Stomach (tissue), 9 donors: ENCODE measurements around the gene LCP1. TPM values are rescaled to one million over a fixed set of nuclear protein-coding genes. Genes with fewer than 3 reads are reported as not detected.

Source experiments
- DNase-seq, 2 donors: peaks; one replicate each; pipeline versions ENCODE4 v3.0.0 to v3.0.0-alpha.2; 2013 to 2019
- H3K27ac ChIP-seq, 5 donors: fragments of 200-600 bp in 4 of 5; sonication (generic) in 4 of 5; one replicate each; pipeline ENCODE4 v1.5.1; 2013 to 2019; ENCODE audit warnings: mild to moderate bottlenecking in 1 of 5, moderate library complexity in 1 of 5
- H3K27me3 ChIP-seq, 3 donors: fragments of 200-600 bp; sonication (generic); one replicate each; pipeline ENCODE4 v1.5.1; 2017 to 2019; ENCODE audit warnings: mixed run types in 1 of 3
- H3K36me3 ChIP-seq, 4 donors: fragments of 200-600 bp; sonication (generic); 1 replicate in 3 of 4; 2 replicates in 1 of 4; pipeline ENCODE4 v1.5.1; 2016 to 2019
- H3K4me1 ChIP-seq, 4 donors: fragments of 200-600 bp; sonication (generic); one replicate each; pipeline ENCODE4 v1.5.1; 2016 to 2019
- H3K4me3 ChIP-seq, 4 donors: fragments of 200-600 bp; sonication (generic) in 3 of 4; one replicate each; pipeline ENCODE4 v1.5.1; 2016 to 2019; ENCODE audit warnings: mild to moderate bottlenecking in 1 of 4
- H3K9me3 ChIP-seq, 4 donors: fragments of 200-600 bp; sonication (generic); one replicate each; pipeline ENCODE4 v1.5.1; 2016 to 2019
- EP300 ChIP-seq: sonication (generic); formaldehyde crosslinking; IDR thresholded peaks from one replicate; pipeline ENCODE4 v1.6.1; 2017; ENCODE audit warnings: antibody characterized with exemption
- POLR2A ChIP-seq, 4 donors: fragments of 450-650 bp; IDR thresholded peaks; one replicate each; pipeline ENCODE4 v1.6.1; 2016; ENCODE audit warnings: antibody characterized with exemption in 4 of 4, control low read depth in 2 of 4, mild to moderate bottlenecking in 1 of 4, moderate library complexity in 1 of 4
- POLR2AphosphoS5 ChIP-seq, 3 donors: sonication (generic); formaldehyde crosslinking; IDR thresholded peaks; one replicate each; pipeline ENCODE4 v1.6.1; 2016; ENCODE audit warnings: antibody characterized with exemption in 3 of 3
- WGBS, 5 donors: extraction: QIAGEN DNeasy Blood & Tissue Kit in 3 of 5; methylation state at CpG; one replicate each; pipeline versions ENCODE4 v1.1.5 to v1.1.7; 2013 to 2018; 5-methylcytosine and 5-hydroxymethylcytosine counted together
- intact Hi-C: fragments of 100-400 bp; cut with DNase I; formaldehyde crosslinking; loops from one replicate; pipeline ENCODE4 v1.15.1; 2023; ENCODE audit warnings: low total_unique reads
- polyA plus RNA-seq, 3 donors: library from polyadenylated mRNA; stranded (reverse); fragments of 200-250 nt; gene quantifications; one replicate each; pipeline ENCODE4 v1.2.3, GENCODE V29; 2013
- total RNA-seq, 5 donors: library from RNA; depleted of rRNA; stranded (reverse); fragments of >200 nt; gene quantifications; one replicate each; pipeline versions ENCODE4 v1.1.0 to v1.2.3, GENCODE V29; 2014 to 2016
- TF ChIP-seq, protein P1 (sequence below), 7 experiments: fragments of 450-650 bp in 4 of 7; fragments of 200-600 bp in 3 of 7; sonication (generic) in 3 of 7; IDR thresholded peaks; one replicate each; pipeline ENCODE4 v1.5.1; 2016 to 2019; ENCODE audit warnings: antibody characterized with exemption in 7 of 7, control low read depth in 2 of 7, mild to moderate bottlenecking in 1 of 7
- donor health status: healthy with polysubstance abuse.
- donor health status: Bipolar disorder and iron deficiency.
- donor health status: healthy.

LCP1 gene
- total and polyA plus RNA-seq, 8 donors: 10.6 to 44.6 (median 20.0) TPM; not detected in 1

DNA sequence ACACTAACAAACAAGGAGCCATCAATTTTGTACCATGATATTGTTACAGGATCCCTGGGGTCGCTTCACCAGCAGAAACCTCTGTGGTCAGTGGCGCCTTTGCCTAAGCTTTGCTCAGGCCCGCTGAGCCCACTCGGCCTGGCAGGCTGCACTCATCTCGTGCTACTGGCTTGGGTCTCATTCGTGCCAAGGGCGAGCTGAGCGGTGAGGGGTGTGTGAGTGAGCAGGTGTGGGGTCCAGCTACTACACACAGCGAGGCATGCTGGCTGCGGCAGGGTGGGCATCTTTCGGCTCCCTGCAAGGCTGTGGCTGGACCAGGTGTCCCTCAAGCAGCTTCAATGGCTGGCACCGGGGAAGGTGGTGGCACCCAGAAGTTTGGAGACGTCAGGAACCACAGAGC is 96.2 kb downstream of the LCP1 start:
- Histone ChIP-seq H3K27me3 (peaks cover 0 to 5% (median 3%) of the 10 kb centered on the region in 3 donors), H3K36me3 (no peaks in the 10 kb centered on the region), H3K27ac (no peak overlapping the region), H3K4me3 (no peak overlapping the region), H3K9me3 (no peaks in the 10 kb centered on the region), H3K4me1 (no peaks in the 10 kb centered on the region)
- TF ChIP-seq POLR2AphosphoS5 (IDR thresholded peaks at IDR 0.05): no peak
- no peak for TF ChIP-seq EP300
- TF ChIP-seq, protein P1, sequence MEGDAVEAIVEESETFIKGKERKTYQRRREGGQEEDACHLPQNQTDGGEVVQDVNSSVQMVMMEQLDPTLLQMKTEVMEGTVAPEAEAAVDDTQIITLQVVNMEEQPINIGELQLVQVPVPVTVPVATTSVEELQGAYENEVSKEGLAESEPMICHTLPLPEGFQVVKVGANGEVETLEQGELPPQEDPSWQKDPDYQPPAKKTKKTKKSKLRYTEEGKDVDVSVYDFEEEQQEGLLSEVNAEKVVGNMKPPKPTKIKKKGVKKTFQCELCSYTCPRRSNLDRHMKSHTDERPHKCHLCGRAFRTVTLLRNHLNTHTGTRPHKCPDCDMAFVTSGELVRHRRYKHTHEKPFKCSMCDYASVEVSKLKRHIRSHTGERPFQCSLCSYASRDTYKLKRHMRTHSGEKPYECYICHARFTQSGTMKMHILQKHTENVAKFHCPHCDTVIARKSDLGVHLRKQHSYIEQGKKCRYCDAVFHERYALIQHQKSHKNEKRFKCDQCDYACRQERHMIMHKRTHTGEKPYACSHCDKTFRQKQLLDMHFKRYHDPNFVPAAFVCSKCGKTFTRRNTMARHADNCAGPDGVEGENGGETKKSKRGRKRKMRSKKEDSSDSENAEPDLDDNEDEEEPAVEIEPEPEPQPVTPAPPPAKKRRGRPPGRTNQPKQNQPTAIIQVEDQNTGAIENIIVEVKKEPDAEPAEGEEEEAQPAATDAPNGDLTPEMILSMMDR (IDR thresholded peaks at IDR 0.05): no peak
- no peak for TF ChIP-seq POLR2A (IDR thresholded peaks at IDR 0.05)
- 89 to 95% (median 91%) methylated on average over 13 of the region's 13 CpGs for WGBS, 5 donors
- DNase-seq: no peak
- intact Hi-C loops: no loop called here

DNA sequence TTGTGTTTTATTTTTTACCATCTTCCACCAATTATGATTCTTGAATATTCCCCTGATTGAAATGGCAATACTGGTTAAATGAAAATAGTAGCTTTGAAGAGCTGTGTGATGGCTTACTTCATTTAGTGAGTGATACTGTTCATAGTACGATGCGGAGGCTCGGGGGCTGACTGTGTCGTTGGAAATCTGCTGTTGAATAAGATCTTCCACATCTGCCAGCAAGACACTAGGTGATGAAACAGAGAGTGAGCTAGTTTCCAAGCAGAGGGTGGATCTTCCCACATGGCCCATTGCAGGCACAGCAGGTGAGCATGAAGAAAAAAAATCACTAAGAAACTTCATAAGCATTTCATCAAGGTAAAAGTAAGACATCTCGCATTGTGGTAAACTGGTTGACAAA is 99.7 kb downstream of the LCP1 start:
- intact Hi-C loops: no loop called here
- Histone ChIP-seq H3K4me1 (no peaks in the 10 kb centered on the region), H3K27me3 (peaks cover 0 to 5% (median 0%) of the 10 kb centered on the region in 3 donors), H3K9me3 (no peaks in the 10 kb centered on the region), H3K4me3 (no peak overlapping the region), H3K27ac (no peak overlapping the region), H3K36me3 (no peaks in the 10 kb centered on the region)
- 92 to 96% (median 95%) methylated on average over 5 of the region's 5 CpGs for WGBS, 5 donors
- no peak for TF ChIP-seq POLR2A (IDR thresholded peaks at IDR 0.05)
- no peak for TF ChIP-seq EP300
- TF ChIP-seq, protein P1 (IDR thresholded peaks at IDR 0.05): no peak
- TF ChIP-seq POLR2AphosphoS5 (IDR thresholded peaks at IDR 0.05): no peak
- DNase-seq: no peak

DNA sequence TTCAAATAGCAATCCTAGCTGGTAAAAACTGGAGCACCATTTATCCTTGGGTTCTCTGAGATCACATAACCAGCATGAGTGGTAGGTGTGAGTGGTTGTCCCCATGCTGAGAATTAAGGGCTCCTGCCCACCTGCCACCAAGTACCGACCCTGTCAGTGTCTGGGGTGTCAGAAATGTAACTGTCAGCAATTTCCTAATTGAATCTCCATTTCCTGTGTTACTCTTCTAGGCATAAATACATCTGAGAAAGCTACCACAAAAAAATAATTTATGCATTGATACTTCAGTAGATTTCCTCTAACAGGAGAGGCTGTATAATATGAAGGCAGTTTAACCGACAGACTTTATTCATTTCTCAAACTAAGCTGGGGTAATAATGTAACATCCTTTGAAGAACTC is 102.2 kb downstream of the LCP1 start:
- no peak for DNase-seq
- no peaks in the 10 kb centered on the region for H3K27me3 ChIP-seq
- H3K36me3 ChIP-seq: no peaks in the 10 kb centered on the region
- H3K27ac ChIP-seq: no peak overlapping the region
- TF ChIP-seq EP300 (no peak), POLR2A (IDR thresholded peaks at IDR 0.05) (no peak), POLR2AphosphoS5 (IDR thresholded peaks at IDR 0.05) (no peak)
- TF ChIP-seq, protein P1 (IDR thresholded peaks at IDR 0.05): no peak
- no peaks in the 10 kb centered on the region for H3K4me1 ChIP-seq
- H3K9me3 ChIP-seq: no peaks in the 10 kb centered on the region
- whole genome bisulfite sequencing, 5 donors: 62 to 84% (median 68%) methylated on average over 2 of the region's 2 CpGs
- intact Hi-C loops: no loop called here
- H3K4me3 ChIP-seq: no peak overlapping the region

GRCh38 chr13:46077265-46077664 is 104.7 kb downstream of the LCP1 start:
- no peak overlapping the region for H3K27ac ChIP-seq
- intact Hi-C loops: no loop called here
- no peaks in the 10 kb centered on the region for H3K9me3 ChIP-seq
- no peak overlapping the region for H3K4me3 ChIP-seq
- H3K36me3 ChIP-seq: no peaks in the 10 kb centered on the region
- TF ChIP-seq, protein P1 (IDR thresholded peaks at IDR 0.05): no peak
- TF ChIP-seq POLR2A (IDR thresholded peaks at IDR 0.05): no peak
- TF ChIP-seq EP300: no peak
- no peak for TF ChIP-seq POLR2AphosphoS5 (IDR thresholded peaks at IDR 0.05)
- 63 to 82% (median 71%) methylated on average over 1 of the region's 1 CpG for WGBS, 5 donors
- no peaks in the 10 kb centered on the region for H3K4me1 ChIP-seq
- DNase-seq: no peak
- no peaks in the 10 kb centered on the region for H3K27me3 ChIP-seq
